Panc1 (cell line): ENCODE measurements around the gene HOXD13. TPM values are rescaled to one million over a fixed set of nuclear protein-coding genes. Genes with fewer than 3 reads are reported as not detected.
A peak's percentile ranks its signal among the peaks of the same experiment; 100 is the strongest.

Source experiments
- ATAC-seq: fragments of 200-7000 bp; cut with Tn5 transposase; 2 replicates; pipeline ENCODE4 v1.9.1; 2020; ENCODE audit warnings: mild to moderate bottlenecking, moderate library complexity
- BruUV-seq: library from RNA; stranded (reverse); fragments of 400-500 nt; replicated peaks from 2 replicates; lab custom pipeline; 2021; lab: Mats Ljungman, UMichigan
- CTCF ChIA-PET: fragments of 300-600 bp; sonication (Branson Sonifier 250); formaldehyde crosslinking; loops from one replicate; lab custom pipeline; 2022; ENCODE audit warnings: antibody characterized with exemption; lab: Charles Lee
- POLR2A ChIA-PET: fragments of 300-600 bp; sonication (Branson Sonifier 250); formaldehyde crosslinking; loops from one replicate; lab custom pipeline; 2022; ENCODE audit warnings: antibody characterized with exemption; lab: Charles Lee
- DNase-seq: peaks from one replicate; pipeline ENCODE4 v3.0.0-alpha.2; 2010; ENCODE audit warnings: low read depth, low spot score
- H3K27ac ChIP-seq: 2 replicates; pipeline ENCODE4 v1.5.1; 2011; ENCODE audit warnings: mild to moderate bottlenecking, low read length, inconsistent platforms
- H3K27me3 ChIP-seq: fragments of 200-500 bp; sonication (Bioruptor generic); 2 replicates; pipeline ENCODE4 v1.6.0; 2014; ENCODE audit warnings: low read length, inconsistent platforms; ENCODE audit not compliant: control insufficient read depth, insufficient read depth
- H3K36me3 ChIP-seq: fragments of 200-500 bp; sonication (Bioruptor generic); 2 replicates; pipeline ENCODE4 v1.5.1; 2014; ENCODE audit warnings: inconsistent platforms, mild to moderate bottlenecking, low read length, moderate library complexity; ENCODE audit not compliant: control insufficient read depth, insufficient read depth
- H3K4me1 ChIP-seq: 2 replicates; pipeline ENCODE4 v1.5.1; 2011; ENCODE audit warnings: inconsistent platforms, mild to moderate bottlenecking, low read length, moderate library complexity; ENCODE audit not compliant: control insufficient read depth, insufficient read depth
- H3K4me3 ChIP-seq, 2 experiments: 2 replicates each; pipeline ENCODE4 v1.5.1; 2011 to 2012; ENCODE audit warnings: low read depth in 2 of 2, low read length in 2 of 2, mild to moderate bottlenecking in 2 of 2, inconsistent platforms in 1 of 2, moderate library complexity in 1 of 2
- H3K9me3 ChIP-seq: fragments of 200-500 bp; sonication (Bioruptor generic); 2 replicates; pipeline ENCODE4 v1.5.1; 2014; ENCODE audit warnings: low read depth, mild to moderate bottlenecking, inconsistent platforms, low read length, moderate library complexity; ENCODE audit not compliant: control insufficient read depth, insufficient read depth
- CTCF ChIP-seq: fragments of 450-650 bp; IDR thresholded peaks from 2 replicates; pipeline ENCODE4 v1.5.1; 2017; ENCODE audit warnings: mild to moderate bottlenecking
- POLR2AphosphoS5 ChIP-seq: IDR thresholded peaks from 2 replicates; pipeline ENCODE4 v1.6.1; 2012; ENCODE audit warnings: mild to moderate bottlenecking, low read depth, low read length, moderate library complexity
- REST ChIP-seq, 2 experiments: IDR thresholded peaks; 2 replicates each; pipeline ENCODE4 v1.6.1; 2011 to 2012; ENCODE audit warnings: low read depth in 2 of 2, control low read depth in 1 of 2, low read length in 1 of 2, mild to moderate bottlenecking in 1 of 2, moderate library complexity in 1 of 2; ENCODE audit not compliant: insufficient read depth in 1 of 2
- TCF7L2 ChIP-seq: IDR thresholded peaks from 2 replicates; pipeline ENCODE4 v1.6.1; 2011; ENCODE audit warnings: mild to moderate bottlenecking, low read depth, low read length, inconsistent platforms
- in situ Hi-C: cut with HindIII; loops from 2 replicates; pipeline ENCODE4 v1.10.0; 2016; ENCODE audit warnings: low sequenced_read_pairs, low pct_unique_long_range_greater_than_20kb
- intact Hi-C: fragments of 100-400 bp; cut with micrococcal nuclease; formaldehyde crosslinking; loops from one replicate; pipeline ENCODE4 v1.10.0; 2022; ENCODE audit not compliant: unreplicated experiment
- total RNA-seq: library from RNA; stranded (reverse); gene quantifications from one replicate; pipeline ENCODE4 v1.2.1, GENCODE V29; 2021; ENCODE audit not compliant: unreplicated experiment

The HOXD13 gene
- total RNA-seq, 1 experiment from 2014 or later, result not detected

GRCh38 chr2:176135035-176135440, 42.5 kb downstream of the HOXD13 start:
- Histone ChIP-seq H3K9me3 (no peaks in the 10 kb centered on the region), H3K4me1 (peaks cover 15% of the 10 kb centered on the region), H3K27ac (peak overlapping the region; percentile 77), H3K4me3 (no peak overlapping the region), H3K27me3 (no peaks in the 10 kb centered on the region), H3K36me3 (no peaks in the 10 kb centered on the region)
- POLR2A ChIA-PET, result no interaction called here
- CTCF ChIA-PET, result no interaction called here
- TF ChIP-seq TCF7L2 (no peak), CTCF (peak; percentile 29; the same call in 1 of the 2 replicates)
- in situ Hi-C loops (no loop called here), intact Hi-C loops (loop anchor here (2.0 kb wide), 2 partner anchors 418 to 504 kb away; no protein-coding TSS in a partner anchor)
- no TSS peak for BruUV-seq
- no peak for ATAC-seq
- DNase-seq, result no peak

GRCh38 chr2:176136374-176137251, 44.1 kb downstream of the HOXD13 start:
- TF ChIP-seq REST (IDR thresholded peaks at IDR 0.05; ENCODE audit: insufficient read depth in 1 of 2, low read depth in 2 of 2, low read length in 1 of 2), result no peak
- TF ChIP-seq TCF7L2, result no peak
- no peak for TF ChIP-seq POLR2AphosphoS5
- no peak for TF ChIP-seq CTCF
- BruUV-seq, result no TSS peak
- in situ Hi-C loops (no loop called here), intact Hi-C loops (no loop called here)
- no peaks in the 10 kb centered on the region for H3K36me3 ChIP-seq
- CTCF ChIA-PET, result no interaction called here
- POLR2A ChIA-PET, result no interaction called here
- DNase-seq (no peak), ATAC-seq (no peak)
- H3K27me3 ChIP-seq, result no peaks in the 10 kb centered on the region
- no peaks in the 10 kb centered on the region for H3K9me3 ChIP-seq
- H3K27ac ChIP-seq, result peak overlapping the region; percentile 77
- H3K4me3 ChIP-seq, result peak overlapping the region; percentile 54 to 55
- peaks cover 18% of the 10 kb centered on the region for H3K4me1 ChIP-seq
